Measurements from ENCODE around the gene TPGS1.

TPGS1 gene

GRCh38 chr19:513368-514165 is 6.3 kb downstream of the TPGS1 start:
- in situ Hi-C loops (cut with MboI; ENCODE audit: low sequenced_read_pairs): no loop called here

DNA sequence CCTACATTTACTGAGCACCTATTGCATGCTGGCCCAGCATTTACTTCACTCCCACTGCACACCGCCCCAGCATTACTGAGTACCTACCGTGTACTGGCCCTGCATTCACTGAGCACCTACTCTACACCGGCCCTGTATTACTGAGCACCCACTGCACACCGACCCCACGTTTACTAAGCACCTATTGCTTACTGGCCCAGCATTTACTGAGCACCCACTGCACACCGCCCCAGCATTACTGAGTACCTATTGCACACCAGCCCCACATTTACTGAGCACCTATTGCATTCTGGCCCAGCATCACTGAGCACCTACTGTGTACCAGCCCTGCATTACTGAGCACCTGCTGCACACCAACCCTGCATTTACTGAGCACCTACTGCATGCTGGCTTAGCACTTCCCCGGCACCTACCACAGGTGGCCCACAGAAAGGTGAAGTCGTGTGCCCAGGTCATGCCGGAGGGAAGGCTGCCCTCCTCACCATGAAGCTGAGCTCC is 6.9 kb downstream of the TPGS1 start:
- in situ Hi-C loops (cut with MboI; ENCODE audit: low sequenced_read_pairs): no loop called here

- in situ Hi-C loops (cut with MboI; ENCODE audit: low sequenced_read_pairs): no loop called here
Observed at GRCh38 chr19:517721-518597, 10.7 kb downstream of the TPGS1 start.

DNA sequence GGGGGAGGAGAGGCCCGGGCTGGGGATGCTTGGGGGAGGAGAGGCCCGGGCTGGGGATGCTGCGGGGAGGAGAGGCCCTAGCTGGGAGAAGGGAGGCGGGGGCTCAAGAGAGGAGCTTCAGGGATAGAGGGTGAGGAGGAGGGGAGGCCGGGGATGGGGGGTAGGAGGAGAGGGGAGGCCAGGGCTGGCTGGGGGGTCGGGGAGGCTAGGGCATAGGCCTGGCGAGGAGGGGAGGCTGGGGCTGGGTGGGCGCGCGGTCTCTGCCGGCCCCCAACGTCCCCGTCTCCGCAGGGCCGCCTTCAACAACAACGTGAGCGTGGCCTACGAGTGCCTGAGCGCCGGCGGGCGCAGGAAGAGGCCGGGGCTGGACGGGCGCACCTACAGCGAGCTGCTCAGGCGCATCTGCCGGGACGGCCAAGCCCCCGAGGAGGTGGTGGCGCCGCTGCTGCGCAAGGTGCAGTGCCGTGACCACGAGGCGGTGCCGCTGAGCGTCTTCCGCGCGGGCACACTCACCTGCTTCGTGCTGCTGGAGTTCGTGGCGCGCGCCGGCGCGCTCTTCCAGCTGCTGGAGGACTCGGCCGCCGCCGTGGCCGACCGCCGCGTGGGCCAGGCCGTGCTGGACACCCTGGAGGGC is 11.4 kb downstream of the TPGS1 start:
- in situ Hi-C loops (cut with MboI; ENCODE audit: low sequenced_read_pairs): no loop called here

GRCh38 chr19:519449-519865 is 12.2 kb downstream of the TPGS1 start:
- in situ Hi-C loops (cut with MboI; ENCODE audit: low sequenced_read_pairs): no loop called here

DNA sequence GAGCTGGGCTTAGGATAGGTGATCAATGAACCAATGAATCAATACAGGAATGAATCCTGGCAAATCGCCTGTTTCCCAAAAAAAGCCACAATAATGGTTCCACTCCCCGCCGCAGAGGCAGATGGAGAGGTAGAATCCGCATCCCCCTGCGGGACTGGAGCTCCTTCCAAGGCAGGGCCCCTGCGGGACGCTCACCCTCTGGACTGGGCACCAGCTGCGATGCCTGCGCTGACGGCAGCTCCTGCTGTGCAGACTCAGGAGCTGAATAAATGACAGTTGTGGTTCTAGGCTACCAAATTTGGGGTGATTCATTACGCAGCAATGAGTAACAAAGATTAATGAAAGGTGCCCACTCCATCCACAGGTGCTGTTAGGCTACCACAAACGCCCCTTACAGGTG is 15.4 kb downstream of the TPGS1 start:
- in situ Hi-C loops (cut with MboI; ENCODE audit: low sequenced_read_pairs): no loop called here

DNA sequence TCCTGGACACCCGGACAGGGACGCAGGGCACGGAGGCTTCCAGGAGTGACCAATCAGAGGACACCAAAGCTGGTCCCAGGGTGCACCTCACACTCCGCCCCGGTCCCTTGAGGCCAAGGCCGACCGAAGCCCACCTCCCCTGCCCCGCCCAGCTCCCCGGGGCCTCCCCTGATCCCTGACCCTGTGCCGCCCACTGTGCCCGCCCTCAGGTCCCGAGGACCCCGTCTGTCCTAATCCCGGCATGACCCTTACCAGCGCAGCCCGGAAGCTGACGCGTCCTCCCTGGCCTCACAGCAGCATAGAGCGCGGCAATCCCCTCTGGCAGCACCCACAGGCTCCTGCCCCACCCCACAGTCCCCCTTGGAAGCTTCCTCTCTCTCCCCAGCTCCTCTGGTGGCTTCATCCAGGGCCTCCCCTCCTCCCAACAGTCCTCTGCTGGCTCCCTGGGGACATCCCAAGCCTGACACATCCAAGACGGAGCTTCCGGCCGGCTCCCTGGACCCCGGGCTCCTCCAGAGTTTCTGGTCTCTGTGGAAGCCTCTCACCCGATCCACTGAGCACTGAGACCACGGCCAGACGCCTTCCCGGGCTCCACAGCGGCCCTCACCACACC is 16.9 kb downstream of the TPGS1 start:
- in situ Hi-C loops (cut with MboI; ENCODE audit: low sequenced_read_pairs): no loop called here

- in situ Hi-C loops (cut with MboI; ENCODE audit: low sequenced_read_pairs): no loop called here
Observed at GRCh38 chr19:525029-525428, 17.7 kb downstream of the TPGS1 start.

- in situ Hi-C loops (cut with MboI; ENCODE audit: low sequenced_read_pairs): no loop called here
Observed at GRCh38 chr19:525857-526419, 18.6 kb downstream of the TPGS1 start.

GRCh38 chr19:530134-531008 is 23.1 kb downstream of the TPGS1 start:
- in situ Hi-C loops (cut with MboI; ENCODE audit: low sequenced_read_pairs): no loop called here

- in situ Hi-C loops (cut with MboI; ENCODE audit: low sequenced_read_pairs): no loop called here
Observed at GRCh38 chr19:531009-531752, 23.9 kb downstream of the TPGS1 start.

GRCh38 chr19:531753-532560 is 24.7 kb downstream of the TPGS1 start, which contains the start of gene CDC34:
TSS of gene CDC34 (plus strand) at chr19:531760. CDS start at chr19:531932, 172 bp downstream.
- in situ Hi-C loops (cut with MboI; ENCODE audit: low sequenced_read_pairs): no loop called here

DNA sequence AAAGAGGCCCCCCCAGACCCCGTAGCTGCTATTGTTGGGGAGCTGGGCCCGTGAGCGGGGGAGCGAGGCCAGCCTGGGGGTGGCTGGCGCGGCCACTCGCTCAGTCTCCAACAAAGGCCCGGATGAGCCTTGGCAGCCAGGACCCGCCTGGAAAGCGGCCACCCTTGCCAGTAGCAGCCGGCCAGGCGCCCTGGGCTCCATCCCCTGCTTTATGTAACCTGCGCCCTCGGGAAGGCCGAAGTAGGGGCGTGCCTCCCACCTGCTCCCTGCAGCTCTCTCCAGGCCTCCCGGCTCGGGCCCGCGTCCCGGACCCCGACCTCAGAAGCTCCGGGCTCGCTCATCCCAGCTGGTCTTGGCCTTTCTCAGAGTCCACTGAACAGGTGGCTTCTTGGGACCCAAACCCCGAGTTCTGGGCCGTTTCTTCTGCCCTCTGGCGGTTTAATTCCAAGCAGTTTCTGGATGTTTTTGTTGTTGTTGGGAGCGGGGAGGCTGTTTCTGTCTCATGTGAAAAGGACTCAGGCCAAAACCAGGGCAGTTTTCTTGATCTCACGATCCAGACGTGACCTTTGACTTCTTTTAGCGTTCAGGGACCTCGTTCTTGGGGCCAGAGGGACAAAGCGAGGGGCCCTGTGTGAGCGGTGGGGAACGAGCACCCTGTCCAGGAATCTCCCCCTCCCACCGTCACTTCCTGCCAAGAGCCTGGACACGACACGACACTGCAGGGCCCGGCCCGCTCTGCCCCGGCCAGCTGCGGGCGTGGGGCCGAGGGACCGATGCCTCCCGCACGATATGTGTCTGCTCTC is 25.5 kb downstream of the TPGS1 start:
- in situ Hi-C loops (cut with MboI; ENCODE audit: low sequenced_read_pairs): no loop called here

- in situ Hi-C loops (cut with MboI; ENCODE audit: low sequenced_read_pairs): no loop called here
Observed at GRCh38 chr19:533364-534058, 26.2 kb downstream of the TPGS1 start.

DNA sequence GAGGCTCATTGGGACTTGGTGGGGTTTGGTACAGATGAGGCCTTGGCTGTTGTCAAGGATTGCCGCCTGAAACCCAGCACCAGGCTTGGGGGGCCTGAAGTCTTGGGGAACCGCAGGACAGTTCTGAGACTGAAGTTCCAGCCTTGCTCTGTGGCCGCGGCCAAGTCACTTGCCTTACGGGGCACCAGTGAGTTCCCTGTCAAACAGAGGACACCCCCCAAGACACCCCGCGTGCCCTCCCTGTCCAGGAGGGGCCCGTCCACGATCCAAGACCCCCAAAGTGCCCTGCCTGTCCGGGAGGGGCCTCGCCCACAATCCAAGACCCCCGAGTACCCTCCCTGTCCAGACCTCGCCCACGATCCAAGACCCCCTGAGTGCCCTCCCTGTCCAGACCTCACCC is 26.8 kb downstream of the TPGS1 start:
- in situ Hi-C loops (cut with MboI; ENCODE audit: low sequenced_read_pairs): no loop called here

GRCh38 chr19:535017-535835 is 27.9 kb downstream of the TPGS1 start:
- in situ Hi-C loops (cut with MboI; ENCODE audit: low sequenced_read_pairs): no loop called here
